Measurements from ENCODE around the gene PPP3CA.

DNA sequence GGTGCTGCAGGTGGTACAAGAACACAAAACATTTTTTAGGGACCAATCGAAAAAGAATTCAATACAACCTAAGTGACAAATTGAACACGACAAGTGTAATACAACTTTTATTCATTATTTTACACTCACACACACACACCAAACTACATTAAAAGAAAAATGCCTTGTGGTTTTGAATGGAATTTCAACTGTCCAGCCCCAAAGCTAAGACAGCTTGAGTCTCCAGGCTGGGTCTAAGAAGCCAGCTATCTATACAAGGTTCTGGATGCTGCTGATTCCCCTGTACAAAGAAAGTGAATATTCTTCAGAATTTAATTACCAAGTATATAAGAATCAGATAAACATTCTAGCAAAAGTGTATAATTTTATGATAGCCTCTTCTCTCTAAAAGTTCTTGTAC lies 118.2 kb downstream of the PPP3CA start:
- TF ChIP-seq CTCF (conservative IDR thresholded peaks at IDR 0.05 in 1 of 2, IDR thresholded peaks at IDR 0.05 in 1 of 2; ENCODE audit: low read depth in 1 of 2, low read length in 2 of 2) = no peak
- no peak for TF ChIP-seq EZH2 (IDR thresholded peaks at IDR 0.05; ENCODE audit: low read length, missing control alignments)
